HAP-1 (cell line): ENCODE results near the gene UBR4.

Experiments
- DNase-seq, 2 experiments: peaks; one replicate each; pipeline ENCODE4 v3.0.0-alpha.2; 2016 to 2020; ENCODE audit warnings: low spot score in 2 of 2
- H3K27me3 ChIP-seq: fragments of 250-450 bp; sonication (Bioruptor Pico); 2 replicates; pipeline ENCODE4 v1.5.1; 2020; ENCODE audit warnings: low read depth, mild to moderate bottlenecking, moderate library complexity
- H3K36me3 ChIP-seq: fragments of 250-450 bp; sonication (Bioruptor Pico); replicated peaks from 2 replicates; pipeline ENCODE4 v1.5.1; 2020; ENCODE audit warnings: mild to moderate bottlenecking
- H3K4me1 ChIP-seq: fragments of 250-450 bp; sonication (Bioruptor Pico); 2 replicates; pipeline ENCODE4 v1.5.1; 2020; ENCODE audit warnings: mild to moderate bottlenecking
- H3K4me3 ChIP-seq: fragments of 250-450 bp; sonication (Bioruptor Pico); 2 replicates; pipeline ENCODE4 v1.5.1; 2020; ENCODE audit warnings: mild to moderate bottlenecking, moderate library complexity
- H3K9me3 ChIP-seq: fragments of 250-450 bp; sonication (Bioruptor Pico); 2 replicates; pipeline ENCODE4 v1.5.1; 2020; ENCODE audit warnings: mild to moderate bottlenecking, moderate library complexity
- in situ Hi-C: fragments of 300-500 bp; cut with MboI; formaldehyde crosslinking; loops from 3 replicates; pipeline ENCODE4 v1.14.3; 2020; ENCODE audit warnings: low sequenced_read_pairs, inconsistent platforms, mixed read lengths

Gene UBR4

GRCh38 chr1:19163261-19163660 lies 46.8 kb downstream of the UBR4 start:
- Histone ChIP-seq H3K36me3 (peaks cover 95% of the 10 kb centered on the region), H3K4me1 (no peaks in the 10 kb centered on the region), H3K4me3 (no peak overlapping the region), H3K27me3 (no peaks in the 10 kb centered on the region), H3K9me3 (no peaks in the 10 kb centered on the region)
- in situ Hi-C loops, result no loop called here
- DNase-seq, result no peak

GRCh38 chr1:19160831-19161230 lies 49.2 kb downstream of the UBR4 start:
- H3K9me3 ChIP-seq, result no peaks in the 10 kb centered on the region
- no peak for DNase-seq
- H3K27me3 ChIP-seq, result no peaks in the 10 kb centered on the region
- H3K36me3 ChIP-seq, result peaks cover 98% of the 10 kb centered on the region
- in situ Hi-C loops, result no loop called here
- no peak overlapping the region for H3K4me3 ChIP-seq
- no peaks in the 10 kb centered on the region for H3K4me1 ChIP-seq

- Histone ChIP-seq H3K36me3 (peaks cover 98% of the 10 kb centered on the region), H3K4me1 (no peaks in the 10 kb centered on the region), H3K9me3 (no peaks in the 10 kb centered on the region), H3K27me3 (no peaks in the 10 kb centered on the region), H3K4me3 (no peak overlapping the region)
- DNase-seq, result no peak
- in situ Hi-C loops, result no loop called here
Observed at GRCh38 chr1:19157653-19158052, 52.4 kb downstream of the UBR4 start.

GRCh38 chr1:19156676-19157075 lies 53.4 kb downstream of the UBR4 start:
- no peaks in the 10 kb centered on the region for H3K4me1 ChIP-seq
- no peaks in the 10 kb centered on the region for H3K9me3 ChIP-seq
- H3K4me3 ChIP-seq, result no peak overlapping the region
- H3K36me3 ChIP-seq, result peaks cover 98% of the 10 kb centered on the region
- no peak for DNase-seq
- H3K27me3 ChIP-seq, result no peaks in the 10 kb centered on the region
- in situ Hi-C loops, result no loop called here

- Histone ChIP-seq H3K4me3 (no peak overlapping the region), H3K36me3 (peaks cover 98% of the 10 kb centered on the region), H3K9me3 (no peaks in the 10 kb centered on the region), H3K27me3 (no peaks in the 10 kb centered on the region), H3K4me1 (no peaks in the 10 kb centered on the region)
- no peak for DNase-seq
- in situ Hi-C loops, result no loop called here
Observed at GRCh38 chr1:19154876-19155275, 55.2 kb downstream of the UBR4 start.

DNA sequence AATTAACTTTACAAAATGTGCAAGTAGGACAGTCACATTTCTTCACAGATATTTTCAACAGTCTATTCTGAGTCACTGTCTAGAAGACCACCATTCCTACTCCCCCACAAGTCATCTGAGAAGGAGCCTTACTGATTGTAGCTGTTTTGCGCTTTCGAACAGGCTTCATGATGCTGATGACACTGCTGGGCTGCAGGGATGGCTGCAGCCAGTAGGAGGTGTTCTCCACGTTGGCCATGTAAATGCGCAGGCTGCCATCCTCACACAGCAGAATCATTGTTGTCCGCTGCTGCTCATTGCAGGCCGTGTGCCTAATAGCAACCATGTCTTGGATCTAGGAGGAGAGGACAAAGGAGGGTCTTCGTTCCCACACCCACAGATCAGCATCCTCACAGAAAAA lies 56.9 kb downstream of the UBR4 start:
- in situ Hi-C loops, result no loop called here
- Histone ChIP-seq H3K4me3 (no peak overlapping the region), H3K4me1 (no peaks in the 10 kb centered on the region), H3K36me3 (peaks cover 99% of the 10 kb centered on the region), H3K27me3 (no peaks in the 10 kb centered on the region), H3K9me3 (no peaks in the 10 kb centered on the region)
- DNase-seq, result no peak

GRCh38 chr1:19151537-19151936 lies 58.5 kb downstream of the UBR4 start:
- peaks cover 99% of the 10 kb centered on the region for H3K36me3 ChIP-seq
- in situ Hi-C loops, result no loop called here

DNA sequence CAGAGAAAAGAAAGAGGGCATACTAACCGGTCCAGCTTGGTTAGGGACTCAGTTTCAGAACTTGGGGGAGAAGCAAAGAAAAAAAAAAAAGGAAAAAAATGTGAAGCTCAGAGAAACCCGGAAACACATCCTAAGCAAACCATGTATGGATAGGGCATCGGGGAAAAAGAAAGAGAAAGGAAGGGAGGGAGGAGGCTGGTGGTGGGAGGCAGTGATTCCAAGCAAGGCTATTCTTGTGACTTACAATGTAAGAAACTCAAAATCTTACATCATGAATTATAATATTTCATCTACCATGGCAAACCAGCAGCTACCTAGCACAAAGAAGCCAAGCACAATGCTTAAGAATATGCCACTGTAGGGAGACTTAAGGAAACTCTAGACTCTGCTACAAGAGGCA lies 60.3 kb downstream of the UBR4 start:
- H3K36me3 ChIP-seq, result peaks cover 100% of the 10 kb centered on the region
- in situ Hi-C loops, result no loop called here
- no peak for DNase-seq

More at GRCh38 chr1:19151537-19151936, 58.5 kb downstream of the UBR4 start:
- H3K9me3 ChIP-seq, result no peaks in the 10 kb centered on the region
- H3K4me3 ChIP-seq, result no peak overlapping the region
- DNase-seq, result no peak
- no peaks in the 10 kb centered on the region for H3K27me3 ChIP-seq
- H3K4me1 ChIP-seq, result no peaks in the 10 kb centered on the region

GRCh38 chr1:19140465-19140864 lies 69.6 kb downstream of the UBR4 start:
- Histone ChIP-seq H3K27me3 (no peaks in the 10 kb centered on the region), H3K36me3 (peaks cover 91% of the 10 kb centered on the region), H3K4me1 (no peaks in the 10 kb centered on the region), H3K4me3 (no peak overlapping the region), H3K9me3 (no peaks in the 10 kb centered on the region)
- no peak for DNase-seq
- in situ Hi-C loops, result no loop called here

More for the DNA sequence above, 60.3 kb downstream of the UBR4 start:
- H3K4me3 ChIP-seq, result no peak overlapping the region
- H3K9me3 ChIP-seq, result no peaks in the 10 kb centered on the region
- no peaks in the 10 kb centered on the region for H3K4me1 ChIP-seq
- no peaks in the 10 kb centered on the region for H3K27me3 ChIP-seq

GRCh38 chr1:19139711-19140110 lies 70.4 kb downstream of the UBR4 start:
- no peaks in the 10 kb centered on the region for H3K9me3 ChIP-seq
- no peak overlapping the region for H3K4me3 ChIP-seq
- no peaks in the 10 kb centered on the region for H3K4me1 ChIP-seq
- H3K36me3 ChIP-seq, result peaks cover 90% of the 10 kb centered on the region
- no peaks in the 10 kb centered on the region for H3K27me3 ChIP-seq
- DNase-seq, result no peak
- in situ Hi-C loops, result no loop called here

GRCh38 chr1:19138958-19139581 lies 71.0 kb downstream of the UBR4 start:
- H3K4me1 ChIP-seq, result no peaks in the 10 kb centered on the region
- H3K4me3 ChIP-seq, result no peak overlapping the region
- no peaks in the 10 kb centered on the region for H3K9me3 ChIP-seq
- in situ Hi-C loops, result no loop called here
- DNase-seq, result no peak
- H3K36me3 ChIP-seq, result peaks cover 90% of the 10 kb centered on the region
- H3K27me3 ChIP-seq, result no peaks in the 10 kb centered on the region

- in situ Hi-C loops, result no loop called here
- peaks cover 87% of the 10 kb centered on the region for H3K36me3 ChIP-seq
- no peaks in the 10 kb centered on the region for H3K27me3 ChIP-seq
Observed at GRCh38 chr1:19138331-19138730, 71.7 kb downstream of the UBR4 start.

GRCh38 chr1:19137158-19137557 lies 72.9 kb downstream of the UBR4 start:
- Histone ChIP-seq H3K9me3 (no peaks in the 10 kb centered on the region), H3K27me3 (no peaks in the 10 kb centered on the region), H3K36me3 (peaks cover 89% of the 10 kb centered on the region), H3K4me1 (no peaks in the 10 kb centered on the region), H3K4me3 (no peak overlapping the region)
- DNase-seq, result no peak
- in situ Hi-C loops, result no loop called here

More at GRCh38 chr1:19138331-19138730, 71.7 kb downstream of the UBR4 start:
- no peaks in the 10 kb centered on the region for H3K9me3 ChIP-seq
- H3K4me1 ChIP-seq, result no peaks in the 10 kb centered on the region
- H3K4me3 ChIP-seq, result no peak overlapping the region
- DNase-seq, result no peak

GRCh38 chr1:19133360-19133759 lies 76.7 kb downstream of the UBR4 start:
- Histone ChIP-seq H3K36me3 (peaks cover 87% of the 10 kb centered on the region), H3K9me3 (no peaks in the 10 kb centered on the region), H3K4me3 (no peak overlapping the region), H3K27me3 (no peaks in the 10 kb centered on the region), H3K4me1 (no peaks in the 10 kb centered on the region)
- in situ Hi-C loops, result no loop called here
- no peak for DNase-seq

DNA sequence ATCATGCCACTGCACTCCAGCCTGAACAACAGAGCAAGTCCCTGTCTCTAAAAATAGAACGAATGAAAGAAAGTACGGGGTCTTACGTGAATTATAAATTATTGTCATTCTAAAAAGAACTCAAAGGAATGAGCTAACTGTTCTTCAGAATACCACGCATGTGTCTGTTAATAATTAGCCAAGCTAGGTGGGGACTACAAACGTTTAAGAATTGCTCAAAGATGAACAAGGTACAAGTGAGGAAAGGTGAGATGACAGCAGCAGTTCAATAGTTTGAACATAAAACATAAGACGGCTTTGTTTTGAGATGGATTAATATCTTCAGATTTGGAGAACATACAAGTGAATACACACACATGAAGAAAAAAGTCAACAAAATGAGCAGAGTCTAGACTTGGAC lies 79.6 kb downstream of the UBR4 start:
- H3K36me3 ChIP-seq, result peaks cover 88% of the 10 kb centered on the region
- no peaks in the 10 kb centered on the region for H3K4me1 ChIP-seq
- H3K27me3 ChIP-seq, result no peaks in the 10 kb centered on the region
- H3K9me3 ChIP-seq, result no peaks in the 10 kb centered on the region
- no peak for DNase-seq
- in situ Hi-C loops, result no loop called here
- H3K4me3 ChIP-seq, result no peak overlapping the region
